Breast epithelium (tissue), 3 donors: ENCODE results near the gene DSCAML1.

Source experiments
- POLR2A ChIP-seq: fragments of 450-650 bp; IDR thresholded peaks from one replicate; pipeline ENCODE4 v1.6.1; 2016; ENCODE audit warnings: antibody characterized with exemption, mild to moderate bottlenecking, moderate library complexity
- POLR2AphosphoS5 ChIP-seq, 3 donors: sonication (generic); formaldehyde crosslinking; IDR thresholded peaks; one replicate each; pipeline ENCODE4 v1.6.1; 2017; ENCODE audit warnings: antibody characterized with exemption in 3 of 3
- TF ChIP-seq, protein P1 (sequence below), 3 donors: fragments of 450-650 bp; IDR thresholded peaks; one replicate each; pipeline ENCODE4 v1.5.1; 2016 to 2017; ENCODE audit warnings: antibody characterized with exemption in 3 of 3, mild to moderate bottlenecking in 3 of 3, moderate library complexity in 3 of 3

DNA sequence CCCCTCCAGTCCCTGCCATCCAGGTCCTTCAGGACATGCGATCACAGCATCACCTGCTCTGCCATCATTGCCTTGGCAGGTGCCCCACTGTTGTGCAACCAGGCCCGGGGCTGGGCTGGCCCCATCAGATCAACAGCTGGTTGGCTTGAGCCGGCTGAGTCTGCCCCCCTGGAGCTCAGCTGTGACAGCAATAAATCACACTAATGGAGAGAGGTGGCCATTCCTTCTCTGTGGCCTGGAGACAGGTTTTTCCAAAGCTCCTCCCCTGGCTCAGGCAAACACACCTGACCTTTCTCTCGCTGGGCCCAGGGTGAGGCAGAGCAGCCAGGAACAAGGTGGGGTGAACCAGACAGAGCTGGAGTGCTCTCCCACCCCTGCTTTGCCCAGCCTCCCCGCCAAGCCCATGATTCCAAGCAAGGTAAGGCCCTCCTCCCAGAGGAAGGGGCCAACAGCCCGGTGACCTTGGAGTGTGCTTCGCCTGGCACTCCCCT lies 36.4 kb upstream of the DSCAML1 start:
- TF ChIP-seq, protein P1, sequence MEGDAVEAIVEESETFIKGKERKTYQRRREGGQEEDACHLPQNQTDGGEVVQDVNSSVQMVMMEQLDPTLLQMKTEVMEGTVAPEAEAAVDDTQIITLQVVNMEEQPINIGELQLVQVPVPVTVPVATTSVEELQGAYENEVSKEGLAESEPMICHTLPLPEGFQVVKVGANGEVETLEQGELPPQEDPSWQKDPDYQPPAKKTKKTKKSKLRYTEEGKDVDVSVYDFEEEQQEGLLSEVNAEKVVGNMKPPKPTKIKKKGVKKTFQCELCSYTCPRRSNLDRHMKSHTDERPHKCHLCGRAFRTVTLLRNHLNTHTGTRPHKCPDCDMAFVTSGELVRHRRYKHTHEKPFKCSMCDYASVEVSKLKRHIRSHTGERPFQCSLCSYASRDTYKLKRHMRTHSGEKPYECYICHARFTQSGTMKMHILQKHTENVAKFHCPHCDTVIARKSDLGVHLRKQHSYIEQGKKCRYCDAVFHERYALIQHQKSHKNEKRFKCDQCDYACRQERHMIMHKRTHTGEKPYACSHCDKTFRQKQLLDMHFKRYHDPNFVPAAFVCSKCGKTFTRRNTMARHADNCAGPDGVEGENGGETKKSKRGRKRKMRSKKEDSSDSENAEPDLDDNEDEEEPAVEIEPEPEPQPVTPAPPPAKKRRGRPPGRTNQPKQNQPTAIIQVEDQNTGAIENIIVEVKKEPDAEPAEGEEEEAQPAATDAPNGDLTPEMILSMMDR (IDR thresholded peaks at IDR 0.05) = no peak
- TF ChIP-seq POLR2AphosphoS5 (IDR thresholded peaks at IDR 0.05) (peak in 2 of 3 donors; percentile 37 to 44), POLR2A (no peak)
